Sciatic nerve (tissue), 2 donors: Measurements from ENCODE around the gene AVPR2. TPM values are rescaled to one million over a fixed set of nuclear protein-coding genes. Genes with fewer than 3 reads are reported as not detected.
A peak's percentile ranks its signal among the peaks of the same experiment; 100 is the strongest.

Experiments used
- ATAC-seq: fragments of 200-7000 bp; cut with Tn5 transposase; one replicate; pipeline ENCODE4 v1.9.1; 2020; ENCODE audit warnings: mild to moderate bottlenecking, moderate library complexity
- DNase-seq: peaks from one replicate; pipeline ENCODE4 v3.0.0-alpha.2; 2020; ENCODE audit warnings: low spot score
- intact Hi-C: fragments of 100-400 bp; cut with DNase I; formaldehyde crosslinking; loops from one replicate; pipeline ENCODE4 v1.14.2; 2022
- total RNA-seq: library from RNA; stranded (reverse); fragmentation: NEBNext Ultra II Directional; extraction: Animal tissue kit (Norgen Biotek cat#: 25700); gene quantifications from one replicate; pipeline ENCODE4 v1.2.1, GENCODE V29; 2021
- donor health status: DM: no; HTN: no; CAD: no.
- donor health status: DM: no; HTN: no; CAD: no.

The AVPR2 gene
- total RNA-seq, 1 donor from 2014 or later, result 5.6 TPM

GRCh38 chrX:153926858-153927671 is 22.6 kb downstream of the AVPR2 start:
- peak; percentile 14 for ATAC-seq
- intact Hi-C loops, result no loop called here
- DNase-seq, result no peak

- no peak for DNase-seq
- no peak for ATAC-seq
- intact Hi-C loops, result no loop called here
Observed at GRCh38 chrX:153927672-153927921, 23.1 kb downstream of the AVPR2 start.

- DNase-seq, result peak; percentile 96
- intact Hi-C loops, result no loop called here
Observed at GRCh38 chrX:153927922-153928760, 23.7 kb downstream of the AVPR2 start.

DNA sequence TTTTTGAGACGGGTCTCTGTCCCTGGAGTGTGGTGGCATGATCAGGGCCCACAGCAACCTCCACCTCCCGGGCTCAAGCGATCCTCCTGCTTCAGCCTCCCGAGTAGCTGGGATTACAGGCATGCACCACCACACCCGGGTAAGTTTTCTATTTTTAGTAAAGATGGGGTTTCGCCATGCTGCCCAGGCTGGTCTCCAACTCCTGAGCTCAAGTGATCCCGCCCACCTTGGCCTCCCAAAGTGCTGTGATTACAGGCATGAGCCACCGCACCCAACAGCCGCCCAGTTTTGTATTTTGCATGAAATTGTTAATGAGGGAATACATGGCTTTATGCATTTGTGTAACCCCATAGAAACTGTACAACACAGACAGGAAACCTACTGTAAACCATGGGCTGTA is 24.4 kb downstream of the AVPR2 start:
- intact Hi-C loops, result no loop called here
- DNase-seq (no peak), ATAC-seq (no peak)

More at GRCh38 chrX:153927922-153928760, 23.7 kb downstream of the AVPR2 start:
- peak; percentile 97 for ATAC-seq

DNA sequence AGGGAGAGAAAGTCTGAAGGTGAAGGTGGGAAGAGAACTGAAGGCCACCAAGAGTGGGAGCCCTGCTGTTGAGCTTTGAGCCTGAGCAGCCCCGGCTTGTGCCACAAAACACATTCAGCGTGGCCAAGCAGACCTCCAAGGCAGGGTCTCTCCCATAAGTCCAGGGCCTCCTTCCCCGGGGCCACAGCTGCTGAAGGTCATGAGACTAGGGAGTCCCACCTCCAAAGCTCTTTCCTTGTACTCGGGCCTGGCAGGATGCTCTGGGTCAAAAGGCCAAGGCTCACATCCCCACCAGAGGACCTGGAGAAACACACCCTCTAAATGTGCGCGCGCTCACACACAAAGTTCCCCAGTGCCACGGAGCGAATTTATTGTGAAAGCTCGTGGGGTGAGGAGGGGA is 25.1 kb downstream of the AVPR2 start:
- intact Hi-C loops, result no loop called here
- DNase-seq, result no peak
- ATAC-seq, result no peak

- ATAC-seq, result no peak
- DNase-seq, result no peak
- intact Hi-C loops, result no loop called here
Observed at GRCh38 chrX:153930011-153930910, 25.8 kb downstream of the AVPR2 start.

DNA sequence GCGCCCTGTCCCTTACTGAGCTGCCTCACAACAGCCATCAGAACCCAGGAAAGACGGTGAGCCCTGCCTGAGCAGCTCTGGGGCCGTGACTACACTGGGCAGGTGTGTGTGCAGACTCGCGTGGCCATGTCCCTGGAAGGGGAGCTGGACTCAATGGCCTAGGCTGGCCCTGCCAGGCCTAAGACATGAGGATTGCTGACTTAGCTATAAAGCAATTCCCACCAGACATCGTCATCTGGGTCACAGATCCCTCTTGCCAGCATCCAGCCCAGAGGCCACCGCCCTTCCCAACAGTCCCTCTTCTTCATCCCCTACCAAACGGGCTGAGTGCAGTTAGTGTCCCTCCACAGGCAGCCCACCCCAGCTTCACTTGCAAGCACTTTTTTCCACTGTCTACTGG is 26.7 kb downstream of the AVPR2 start:
- DNase-seq, result no peak
- no peak for ATAC-seq
- intact Hi-C loops, result no loop called here

DNA sequence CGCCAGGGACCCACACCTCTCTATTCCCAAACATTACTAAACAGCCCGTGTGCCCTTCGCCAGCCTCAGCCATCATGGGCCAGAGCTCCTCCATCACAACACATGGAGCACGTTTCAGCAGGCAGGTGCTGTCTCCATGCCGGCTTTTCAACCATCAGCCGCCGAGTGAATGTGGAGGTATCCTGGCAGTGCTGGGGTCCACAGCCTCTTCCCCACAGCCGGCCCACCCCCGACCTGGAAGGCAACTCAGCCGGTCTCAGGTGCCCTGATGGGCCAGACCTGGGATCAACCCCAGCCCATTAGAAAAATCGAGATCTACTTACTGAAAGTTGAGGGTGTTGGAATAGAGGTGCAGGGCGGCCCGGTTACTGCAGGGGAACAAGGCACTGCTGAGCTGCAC is 27.3 kb downstream of the AVPR2 start:
- intact Hi-C loops, result no loop called here
- ATAC-seq (no peak), DNase-seq (no peak)

DNA sequence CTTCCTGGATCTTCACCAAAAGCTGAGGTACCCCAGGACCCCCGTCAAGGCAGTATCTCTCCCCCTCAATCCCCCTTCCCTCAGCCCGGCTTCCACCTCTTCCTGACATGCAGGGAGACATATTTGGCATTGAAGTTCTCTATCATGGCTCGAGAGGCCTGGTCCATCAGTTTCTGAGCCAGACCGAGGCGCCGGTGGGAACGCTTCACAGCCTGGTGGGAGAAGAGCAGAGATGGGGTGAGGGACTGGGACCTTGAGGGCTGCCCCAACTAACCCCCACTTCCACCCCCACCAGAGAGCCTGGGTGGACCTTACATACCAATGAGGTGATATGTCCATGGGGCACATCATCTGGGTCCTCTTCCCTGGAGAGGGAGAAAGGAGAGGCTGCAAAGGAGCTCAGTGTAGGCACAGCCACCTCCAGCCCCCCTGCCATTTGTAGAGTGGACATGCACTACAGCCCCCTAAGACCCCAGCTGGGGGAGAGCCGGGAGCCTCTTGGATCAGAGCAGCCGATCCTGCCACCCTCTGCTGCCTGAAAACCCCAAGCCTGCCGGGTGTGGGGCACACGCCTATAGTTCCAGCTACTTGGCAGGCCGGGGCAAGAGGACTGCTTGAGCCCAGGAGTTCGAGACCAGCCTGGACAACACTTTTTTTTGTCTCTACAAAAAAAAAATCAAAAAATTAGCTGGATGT is 27.9 kb downstream of the AVPR2 start:
- ATAC-seq, result no peak
- no peak for DNase-seq
- intact Hi-C loops, result no loop called here

DNA sequence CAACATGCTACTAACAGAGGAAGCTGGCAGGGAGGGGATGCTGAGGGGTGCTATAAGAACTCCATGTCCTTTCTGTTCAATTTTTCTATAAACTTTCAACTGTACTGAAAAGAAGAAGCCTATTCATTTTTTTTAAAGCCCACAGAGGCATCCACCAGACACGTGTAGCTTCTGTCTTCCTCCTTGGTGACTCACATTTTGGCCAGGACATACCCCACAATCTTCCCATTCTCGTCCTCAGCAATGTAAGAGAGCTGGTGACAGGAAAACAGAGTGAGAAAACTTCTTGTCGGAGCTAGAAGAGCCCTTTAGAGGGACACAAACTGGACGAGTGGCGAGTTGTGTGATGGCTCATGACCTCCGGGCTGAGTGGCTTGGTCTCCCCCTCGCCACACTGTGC is 29.3 kb downstream of the AVPR2 start:
- ATAC-seq (no peak), DNase-seq (no peak)
- intact Hi-C loops, result no loop called here

- intact Hi-C loops, result no loop called here
- peak; percentile 6 for ATAC-seq
- DNase-seq, result no peak
Observed at GRCh38 chrX:153934148-153934761, 29.8 kb downstream of the AVPR2 start.

GRCh38 chrX:153934762-153935325 is 30.4 kb downstream of the AVPR2 start, which contains the start of gene NAA10:
Gene NAA10 (minus strand): TSS chrX:153935037. CDS start chrX:153934904, 133 bp downstream.
- DNase-seq (peak; percentile 80), ATAC-seq (peak; percentile 94)
- intact Hi-C loops, result no loop called here

- ATAC-seq (peak; percentile 9), DNase-seq (no peak)
- intact Hi-C loops, result no loop called here
Observed at GRCh38 chrX:153935326-153935851, 30.9 kb downstream of the AVPR2 start.

DNA sequence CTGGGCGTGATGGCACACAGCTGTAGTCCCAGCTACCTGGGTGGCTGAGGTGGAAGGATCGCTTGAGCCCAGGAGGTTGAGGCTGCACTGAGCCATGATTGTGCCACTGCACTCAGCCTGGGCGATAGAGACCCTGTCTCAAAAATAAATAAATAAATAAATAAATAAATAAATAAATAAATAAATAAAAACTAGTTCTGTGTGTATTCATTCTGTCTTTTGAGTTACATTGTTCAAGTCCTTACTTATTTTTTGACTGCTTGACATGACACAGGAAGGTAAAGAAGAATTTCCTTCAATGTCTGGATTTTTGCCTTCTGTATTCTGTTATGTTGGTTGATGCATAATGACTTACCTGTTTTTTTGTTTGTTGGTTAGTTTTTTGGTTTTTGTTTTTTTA is 32.6 kb downstream of the AVPR2 start:
- ATAC-seq (no peak), DNase-seq (no peak)
- intact Hi-C loops, result no loop called here

DNA sequence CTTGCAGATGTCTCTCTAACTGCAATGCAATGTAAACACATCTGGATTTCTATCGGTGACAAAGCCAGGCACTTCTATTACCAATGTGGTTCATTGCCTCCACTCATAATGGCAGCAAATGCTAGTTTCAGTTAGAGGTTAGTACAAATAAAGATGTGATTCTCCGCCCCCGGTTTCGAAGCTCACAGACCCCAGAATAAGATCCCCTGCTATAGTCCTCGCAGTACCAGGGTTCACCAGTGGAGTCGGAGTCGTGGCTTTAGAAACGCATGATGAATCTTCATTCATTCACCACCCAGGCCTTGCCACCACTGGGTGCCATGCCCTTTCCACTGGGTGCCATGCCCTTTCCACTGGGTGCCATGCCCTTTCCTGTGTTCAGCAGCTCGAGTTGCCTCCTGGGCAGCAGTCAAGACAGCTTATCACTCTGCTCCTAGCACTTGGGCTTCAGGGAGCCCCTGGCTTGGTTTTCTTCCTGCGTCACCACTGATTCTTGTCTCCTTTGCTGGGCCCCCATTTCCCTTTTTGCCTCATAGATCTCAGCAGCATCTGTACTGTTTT is 33.8 kb downstream of the AVPR2 start:
- no peak for ATAC-seq
- intact Hi-C loops, result no loop called here

GRCh38 chrX:153939573-153939972 is 35.1 kb downstream of the AVPR2 start:
- intact Hi-C loops, result no loop called here
- ATAC-seq (no peak), DNase-seq (no peak)

More for the DNA sequence above, 33.8 kb downstream of the AVPR2 start:
- DNase-seq, result no peak
